ENCODE results near the gene RAPGEFL1. TPM values are rescaled to one million over a fixed set of nuclear protein-coding genes. Genes with fewer than 3 reads are reported as not detected.

The RAPGEFL1 gene, protein sequence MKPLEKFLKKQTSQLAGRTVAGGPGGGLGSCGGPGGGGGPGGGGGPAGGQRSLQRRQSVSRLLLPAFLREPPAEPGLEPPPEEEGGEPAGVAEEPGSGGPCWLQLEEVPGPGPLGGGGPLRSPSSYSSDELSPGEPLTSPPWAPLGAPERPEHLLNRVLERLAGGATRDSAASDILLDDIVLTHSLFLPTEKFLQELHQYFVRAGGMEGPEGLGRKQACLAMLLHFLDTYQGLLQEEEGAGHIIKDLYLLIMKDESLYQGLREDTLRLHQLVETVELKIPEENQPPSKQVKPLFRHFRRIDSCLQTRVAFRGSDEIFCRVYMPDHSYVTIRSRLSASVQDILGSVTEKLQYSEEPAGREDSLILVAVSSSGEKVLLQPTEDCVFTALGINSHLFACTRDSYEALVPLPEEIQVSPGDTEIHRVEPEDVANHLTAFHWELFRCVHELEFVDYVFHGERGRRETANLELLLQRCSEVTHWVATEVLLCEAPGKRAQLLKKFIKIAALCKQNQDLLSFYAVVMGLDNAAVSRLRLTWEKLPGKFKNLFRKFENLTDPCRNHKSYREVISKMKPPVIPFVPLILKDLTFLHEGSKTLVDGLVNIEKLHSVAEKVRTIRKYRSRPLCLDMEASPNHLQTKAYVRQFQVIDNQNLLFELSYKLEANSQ
- total RNA-seq: 9.3 TPM
- long read RNA-seq, partial matches to known transcripts: 1 of 4 reads
- long read RNA-seq, other reads (novel, unspliced or antisense): 3 of 4 reads

DNA sequence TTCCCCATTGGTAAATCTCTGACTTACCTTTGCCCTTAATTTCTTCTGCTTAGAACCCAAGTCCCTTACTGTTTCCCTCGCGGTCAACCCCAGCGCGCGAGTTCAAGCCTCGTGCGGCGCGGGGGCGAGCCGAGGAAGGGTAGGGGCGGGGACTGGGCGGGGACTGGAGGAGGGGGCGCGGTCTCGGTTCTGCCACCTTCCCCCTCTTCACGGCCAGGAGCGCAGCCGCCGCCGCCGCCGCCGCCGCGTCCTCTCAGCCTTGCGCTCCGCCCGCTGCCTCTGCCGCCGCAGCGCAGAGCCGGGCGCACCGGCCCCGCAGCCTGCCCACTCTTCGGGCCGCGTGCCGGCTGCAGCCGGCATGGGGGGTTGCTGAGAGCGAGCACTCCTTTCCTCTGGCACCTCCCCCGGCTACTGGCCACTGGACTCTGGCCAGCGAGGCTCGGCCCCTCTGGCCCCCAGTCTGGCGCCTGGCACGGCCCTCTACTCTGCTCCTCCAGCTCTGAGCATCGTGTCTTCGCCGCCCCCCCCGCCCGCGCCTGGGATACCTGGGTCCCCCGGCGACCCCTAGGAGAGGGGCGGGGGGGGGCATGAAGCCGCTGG is at the start of gene RAPGEFL1:
TSS of gene RAPGEFL1 (plus strand) at position 196 of the 600 bp plus-strand sequence. CDS start at position 588, 392 bp downstream.
- intact Hi-C loops (cut with DNase I): no loop called here

DNA sequence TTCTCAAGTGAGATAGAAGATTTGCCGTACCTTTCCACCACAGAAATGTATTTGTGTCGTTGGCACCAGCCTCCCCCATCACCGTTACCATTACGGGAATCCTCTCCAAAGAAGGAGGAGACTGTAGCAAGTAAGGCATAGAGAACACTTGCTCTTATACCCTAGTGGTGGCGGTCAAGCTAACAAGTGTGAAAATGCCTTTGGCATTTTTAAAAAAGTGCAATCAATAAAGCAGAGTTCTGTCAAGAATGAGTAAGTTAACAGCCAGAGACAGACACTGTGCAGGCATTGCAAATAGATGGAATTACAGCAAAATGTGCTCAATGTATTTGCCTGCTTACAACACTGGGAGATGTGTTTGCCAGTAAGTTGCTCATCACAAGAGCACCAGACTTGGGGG is 47.8 kb upstream of the RAPGEFL1 start:
- peak overlapping the region; percentile 24 for H3K27ac ChIP-seq

More for the DNA sequence above, at the start of gene RAPGEFL1:
- Histone ChIP-seq H3K36me3 (peaks cover 35% of the 10 kb centered on the region), H3K4me1 (peaks cover 15% of the 10 kb centered on the region), H3K9me3 (no peaks in the 10 kb centered on the region), H3K4me3 (peak within 1 kb of the TSS; percentile 53), H3K27me3 (ENCODE audit: low read depth) (no peaks in the 10 kb centered on the region), H3K27ac (peak within 1 kb of the TSS; percentile 56)
- peak; percentile 91 to 94 for ATAC-seq
- TF ChIP-seq, protein P1, sequence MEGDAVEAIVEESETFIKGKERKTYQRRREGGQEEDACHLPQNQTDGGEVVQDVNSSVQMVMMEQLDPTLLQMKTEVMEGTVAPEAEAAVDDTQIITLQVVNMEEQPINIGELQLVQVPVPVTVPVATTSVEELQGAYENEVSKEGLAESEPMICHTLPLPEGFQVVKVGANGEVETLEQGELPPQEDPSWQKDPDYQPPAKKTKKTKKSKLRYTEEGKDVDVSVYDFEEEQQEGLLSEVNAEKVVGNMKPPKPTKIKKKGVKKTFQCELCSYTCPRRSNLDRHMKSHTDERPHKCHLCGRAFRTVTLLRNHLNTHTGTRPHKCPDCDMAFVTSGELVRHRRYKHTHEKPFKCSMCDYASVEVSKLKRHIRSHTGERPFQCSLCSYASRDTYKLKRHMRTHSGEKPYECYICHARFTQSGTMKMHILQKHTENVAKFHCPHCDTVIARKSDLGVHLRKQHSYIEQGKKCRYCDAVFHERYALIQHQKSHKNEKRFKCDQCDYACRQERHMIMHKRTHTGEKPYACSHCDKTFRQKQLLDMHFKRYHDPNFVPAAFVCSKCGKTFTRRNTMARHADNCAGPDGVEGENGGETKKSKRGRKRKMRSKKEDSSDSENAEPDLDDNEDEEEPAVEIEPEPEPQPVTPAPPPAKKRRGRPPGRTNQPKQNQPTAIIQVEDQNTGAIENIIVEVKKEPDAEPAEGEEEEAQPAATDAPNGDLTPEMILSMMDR (IDR thresholded peaks at IDR 0.05): no peak
- DNase-seq: peak; percentile 88

DNA sequence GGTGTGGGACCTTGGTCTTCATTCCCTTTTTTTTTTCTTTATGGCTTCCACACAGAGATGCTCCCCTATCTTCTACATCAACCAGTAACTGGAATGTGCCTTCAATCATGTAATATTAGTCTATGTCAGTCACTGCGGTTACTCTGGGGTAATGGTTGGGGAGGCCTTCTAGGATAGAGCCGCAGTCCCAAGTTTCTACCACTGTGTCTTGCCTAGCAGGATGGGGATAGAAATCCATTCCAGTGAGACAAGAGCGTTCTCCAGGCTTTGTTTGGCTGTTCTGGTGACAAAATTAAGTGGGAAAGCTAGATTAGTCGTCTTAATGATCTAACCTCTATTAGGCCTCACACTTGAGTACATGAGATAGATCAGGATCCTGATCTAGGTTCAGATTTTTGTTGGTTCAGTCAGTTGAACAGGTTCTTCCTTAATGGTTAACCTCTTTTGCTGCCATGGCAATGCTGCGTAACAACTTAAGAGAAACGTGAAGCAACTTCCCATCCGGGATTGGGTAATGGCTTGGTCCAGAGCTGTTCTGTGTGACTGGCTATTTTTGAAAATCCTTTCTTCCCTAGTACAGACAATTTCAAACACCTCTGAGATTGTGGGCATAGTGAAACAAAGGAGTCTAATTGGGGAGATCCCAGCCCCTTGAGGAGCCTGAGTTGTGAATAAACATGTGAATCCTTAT is 46.8 kb upstream of the RAPGEFL1 start:
- Histone ChIP-seq H3K36me3 (peaks cover 100% of the 10 kb centered on the region), H3K4me1 (peaks cover 15% of the 10 kb centered on the region), H3K4me3 (no peak overlapping the region), H3K9me3 (no peaks in the 10 kb centered on the region), H3K27me3 (ENCODE audit: low read depth) (no peaks in the 10 kb centered on the region), H3K27ac (peak overlapping the region; percentile 64)
- ATAC-seq (peak; percentile 89 to 93), DNase-seq (peak; percentile 59)
- TF ChIP-seq, protein P1 (IDR thresholded peaks at IDR 0.05): no peak
- intact Hi-C loops (cut with DNase I): no loop called here

More for the DNA sequence above, 47.8 kb upstream of the RAPGEFL1 start:
- no peak overlapping the region for H3K4me3 ChIP-seq
- ATAC-seq (no peak), DNase-seq (no peak)
- no peaks in the 10 kb centered on the region for H3K27me3 ChIP-seq (ENCODE audit: low read depth)
- TF ChIP-seq, protein P1 (IDR thresholded peaks at IDR 0.05): no peak
- intact Hi-C loops (cut with DNase I): no loop called here
- peaks cover 95% of the 10 kb centered on the region for H3K36me3 ChIP-seq
- peaks cover 25% of the 10 kb centered on the region for H3K4me1 ChIP-seq
- H3K9me3 ChIP-seq: no peaks in the 10 kb centered on the region

DNA sequence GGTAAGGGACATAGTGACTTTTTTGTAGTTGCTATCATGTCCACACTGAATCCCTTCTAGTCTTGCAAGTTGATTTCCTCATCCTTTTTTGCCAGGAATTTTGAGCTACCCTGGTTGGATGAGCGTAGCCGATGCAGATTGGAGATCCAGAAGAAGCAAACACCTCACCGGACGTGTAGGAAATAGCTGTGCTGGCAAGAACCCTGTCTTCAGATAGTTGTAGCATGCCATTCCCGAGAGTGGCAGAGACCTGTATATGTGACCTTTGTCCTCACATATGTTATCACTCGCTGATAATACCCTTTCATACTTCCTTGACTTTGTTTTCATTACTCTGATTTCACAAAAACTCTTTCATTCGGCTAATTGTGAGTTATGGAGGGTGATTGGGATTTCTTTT is 43.1 kb upstream of the RAPGEFL1 start:
- no peaks in the 10 kb centered on the region for H3K9me3 ChIP-seq
- intact Hi-C loops (cut with DNase I): no loop called here
- no peak overlapping the region for H3K4me3 ChIP-seq
- TF ChIP-seq, protein P1 (IDR thresholded peaks at IDR 0.05): no peak
- ATAC-seq: no peak
- no peak overlapping the region for H3K27ac ChIP-seq
- no peaks in the 10 kb centered on the region for H3K27me3 ChIP-seq (ENCODE audit: low read depth)
- peaks cover 83% of the 10 kb centered on the region for H3K36me3 ChIP-seq
- H3K4me1 ChIP-seq: peaks cover 15% of the 10 kb centered on the region
- DNase-seq: no peak

DNA sequence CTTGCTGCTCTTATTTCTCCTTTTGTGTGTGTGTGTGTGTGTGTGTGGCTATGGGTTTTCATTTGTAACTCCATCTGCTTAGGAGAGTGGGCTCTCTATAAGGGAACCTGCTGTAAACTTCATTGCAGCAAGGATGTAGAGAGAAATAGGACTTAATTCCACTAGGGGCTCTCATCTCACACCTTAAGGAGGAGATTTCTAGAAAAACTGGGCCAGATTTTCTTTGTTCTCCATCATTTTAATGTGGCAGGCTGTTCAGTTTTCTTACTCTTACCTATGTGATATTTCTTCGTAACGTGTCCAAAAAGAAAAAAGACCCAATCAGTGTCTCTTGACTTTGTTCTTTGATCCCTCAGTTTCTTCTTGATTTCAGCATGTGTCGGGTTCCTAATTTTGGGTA is 41.5 kb upstream of the RAPGEFL1 start:
- H3K27ac ChIP-seq: no peak overlapping the region
- H3K36me3 ChIP-seq: peaks cover 67% of the 10 kb centered on the region
- no peaks in the 10 kb centered on the region for H3K27me3 ChIP-seq (ENCODE audit: low read depth)
- TF ChIP-seq, protein P1 (IDR thresholded peaks at IDR 0.05): no peak
- intact Hi-C loops (cut with DNase I): no loop called here
- peaks cover 19% of the 10 kb centered on the region for H3K4me1 ChIP-seq
- DNase-seq: no peak
- no peak for ATAC-seq
- H3K9me3 ChIP-seq: no peaks in the 10 kb centered on the region
- H3K4me3 ChIP-seq: no peak overlapping the region
